Lower lobe of right lung (tissue), 2 donors: ENCODE measurements around the gene PRKN. TPM values are rescaled to one million over a fixed set of nuclear protein-coding genes. Genes with fewer than 3 reads are reported as not detected.

Experiments
- ATAC-seq, 2 donors: fragments of 200-7000 bp; cut with Tn5 transposase; one replicate each; pipeline ENCODE4 v1.9.1; 2020 to 2022; ENCODE audit warnings: mild to moderate bottlenecking in 2 of 2, moderate library complexity in 2 of 2
- DNase-seq: peaks from one replicate; pipeline ENCODE4 v3.0.0-alpha.2; 2020
- H3K27ac ChIP-seq: fragments of 200-600 bp; one replicate; pipeline ENCODE4 v1.8.0; 2022
- H3K27me3 ChIP-seq: fragments of 200-600 bp; one replicate; pipeline ENCODE4 v1.8.0; 2022; ENCODE audit warnings: low read depth
- H3K36me3 ChIP-seq: fragments of 200-600 bp; one replicate; pipeline ENCODE4 v1.8.0; 2022; ENCODE audit warnings: mild to moderate bottlenecking
- H3K4me1 ChIP-seq: fragments of 200-600 bp; one replicate; pipeline ENCODE4 v1.8.0; 2022
- H3K4me3 ChIP-seq: fragments of 200-600 bp; one replicate; pipeline ENCODE4 v1.8.0; 2022; ENCODE audit warnings: mild to moderate bottlenecking
- H3K9me3 ChIP-seq: fragments of 200-600 bp; one replicate; pipeline ENCODE4 v1.8.0; 2022
- CTCF ChIP-seq: fragments of 200-600 bp; IDR thresholded peaks from one replicate; pipeline ENCODE4 v1.8.0; 2022; ENCODE audit warnings: antibody characterized with exemption, mild to moderate bottlenecking
- intact Hi-C: fragments of 100-400 bp; cut with DNase I; formaldehyde crosslinking; loops from one replicate; pipeline ENCODE4 v1.11.0; 2022
- total RNA-seq: library from RNA; stranded (reverse); fragmentation: NEBNext Ultra II Directional; extraction: Animal tissue kit (Norgen Biotek cat#: 25700); gene quantifications from one replicate; pipeline ENCODE4 v1.2.1, GENCODE V29; 2021
- donor health status: DM: no; HTN: yes; CAD: no; lungs with severe emphysema.

Gene PRKN
- total RNA-seq, 1 donor from 2014 or later: 6.1 TPM

GRCh38 chr6:162651505-162651904, 76.1 kb downstream of the PRKN start:
- intact Hi-C loops: no loop called here
- Histone ChIP-seq H3K36me3 (no peaks in the 10 kb centered on the region), H3K4me1 (no peaks in the 10 kb centered on the region), H3K4me3 (no peak overlapping the region), H3K27me3 (no peaks in the 10 kb centered on the region), H3K9me3 (no peaks in the 10 kb centered on the region), H3K27ac (no peak overlapping the region)
- no peak for ATAC-seq
- no peak for TF ChIP-seq CTCF
- no peak for DNase-seq

GRCh38 chr6:162649271-162649670, 78.3 kb downstream of the PRKN start:
- H3K4me1 ChIP-seq: no peaks in the 10 kb centered on the region
- H3K27ac ChIP-seq: no peak overlapping the region
- DNase-seq: no peak
- ATAC-seq: no peak
- no peaks in the 10 kb centered on the region for H3K9me3 ChIP-seq
- H3K27me3 ChIP-seq: no peaks in the 10 kb centered on the region
- intact Hi-C loops: no loop called here
- no peak for TF ChIP-seq CTCF
- H3K4me3 ChIP-seq: no peak overlapping the region
- no peaks in the 10 kb centered on the region for H3K36me3 ChIP-seq

GRCh38 chr6:162644153-162644552, 83.4 kb downstream of the PRKN start:
- H3K36me3 ChIP-seq: no peaks in the 10 kb centered on the region
- DNase-seq: no peak
- H3K4me3 ChIP-seq: no peak overlapping the region
- TF ChIP-seq CTCF: no peak
- H3K4me1 ChIP-seq: no peaks in the 10 kb centered on the region
- H3K27ac ChIP-seq: no peak overlapping the region
- H3K9me3 ChIP-seq: no peaks in the 10 kb centered on the region
- ATAC-seq: no peak
- no peaks in the 10 kb centered on the region for H3K27me3 ChIP-seq
- intact Hi-C loops: no loop called here

- H3K27me3 ChIP-seq: no peaks in the 10 kb centered on the region
- H3K36me3 ChIP-seq: no peaks in the 10 kb centered on the region
- DNase-seq (no peak), ATAC-seq (no peak)
- H3K9me3 ChIP-seq: no peaks in the 10 kb centered on the region
- H3K27ac ChIP-seq: no peak overlapping the region
- H3K4me3 ChIP-seq: no peak overlapping the region
- intact Hi-C loops: no loop called here
- no peaks in the 10 kb centered on the region for H3K4me1 ChIP-seq
- no peak for TF ChIP-seq CTCF
These were observed 86.8 kb downstream of the PRKN start for GRCh38 chr6:162640756-162641155.

GRCh38 chr6:162639951-162640350, 87.6 kb downstream of the PRKN start:
- Histone ChIP-seq H3K4me3 (no peak overlapping the region), H3K27me3 (no peaks in the 10 kb centered on the region), H3K36me3 (no peaks in the 10 kb centered on the region), H3K9me3 (no peaks in the 10 kb centered on the region), H3K27ac (no peak overlapping the region), H3K4me1 (no peaks in the 10 kb centered on the region)
- ATAC-seq: no peak
- intact Hi-C loops: no loop called here
- no peak for DNase-seq
- no peak for TF ChIP-seq CTCF
